Ecto neural progenitor cell (in vitro differentiated cells): Measurements from ENCODE around the gene FAM237B.
"Not testable (repeated sequence)": the region's sequence is repeated elsewhere in the genome, so short reads cannot be mapped to it uniquely, and the experiment has no call there.

ENCODE experiments used
- DNase-seq: peaks from one replicate; pipeline ENCODE4 v3.0.0-alpha.2; 2018; ENCODE audit warnings: low spot score

The FAM237B gene

GRCh38 chr7:90320801-90321494 is at the start of gene FAM237B:
FAM237B (minus strand) TSS chr7:90321304; CDS start chr7:90319748, 1,556 bp downstream.
- DNase-seq: peak; percentile 74

GRCh38 chr7:90351987-90352386 is 30.9 kb upstream of the FAM237B start:
- DNase-seq: no peak

GRCh38 chr7:90350032-90350431 is 28.9 kb upstream of the FAM237B start:
- DNase-seq: not testable (repeated sequence)

- no peak for DNase-seq
Observed at GRCh38 chr7:90349305-90349704, 28.2 kb upstream of the FAM237B start.

GRCh38 chr7:90347759-90348158 is 26.7 kb upstream of the FAM237B start:
- no peak for DNase-seq

GRCh38 chr7:90346336-90347125 is 25.4 kb upstream of the FAM237B start, which contains the start of gene GTPBP10:
GTPBP10 (plus strand) TSS chr7:90346716; CDS start chr7:90346742, 26 bp downstream.
- DNase-seq: peak; percentile 95

- DNase-seq: no peak
Observed at GRCh38 chr7:90345595-90346335, 24.7 kb upstream of the FAM237B start.

- no peak for DNase-seq
Observed at GRCh38 chr7:90345016-90345415, 23.9 kb upstream of the FAM237B start.

GRCh38 chr7:90337106-90337505 is 16.0 kb upstream of the FAM237B start:
- DNase-seq: no peak

GRCh38 chr7:90334926-90335325 is 13.8 kb upstream of the FAM237B start:
- DNase-seq: not testable (repeated sequence)

GRCh38 chr7:90334193-90334843 is 13.2 kb upstream of the FAM237B start:
- DNase-seq: no peak

GRCh38 chr7:90326500-90326899 is 5.4 kb upstream of the FAM237B start:
- DNase-seq: no peak

GRCh38 chr7:90322837-90323236 is 1.7 kb upstream of the FAM237B start:
- no peak for DNase-seq

- DNase-seq: no peak
Observed at GRCh38 chr7:90320418-90320800, 695 bp downstream of the FAM237B start.

GRCh38 chr7:90320014-90320413 is 1.1 kb downstream of the FAM237B start:
- no peak for DNase-seq

- DNase-seq: no peak
Observed at GRCh38 chr7:90313907-90314306, 7.2 kb downstream of the FAM237B start.

- no peak for DNase-seq
Observed at GRCh38 chr7:90312745-90313144, 8.4 kb downstream of the FAM237B start.

GRCh38 chr7:90311175-90311574 is 9.9 kb downstream of the FAM237B start:
- DNase-seq: no peak

GRCh38 chr7:90309872-90310271 is 11.2 kb downstream of the FAM237B start:
- DNase-seq: no peak

GRCh38 chr7:90303241-90303640 is 17.9 kb downstream of the FAM237B start:
- DNase-seq: no peak

GRCh38 chr7:90298145-90299038 is 22.7 kb downstream of the FAM237B start:
- no peak for DNase-seq
